H9 (cell line): Measurements from ENCODE around the gene SEC14L5. TPM values are rescaled to one million over a fixed set of nuclear protein-coding genes. Genes with fewer than 3 reads are reported as not detected.

Source experiments
- DNase-seq: peaks from one replicate; pipeline ENCODE4 v3.0.0-alpha.2; 2017
- H2AFZ ChIP-seq: one replicate; pipeline ENCODE4 v1.6.1; 2013; ENCODE audit warnings: mild to moderate bottlenecking, low read length, control low read depth, moderate library complexity
- H2AK5ac ChIP-seq: 2 replicates; pipeline ENCODE4 v1.6.1; 2013; ENCODE audit warnings: low read length, control low read depth, mixed read lengths; ENCODE audit not compliant: insufficient read length
- H2BK120ac ChIP-seq: one replicate; pipeline ENCODE4 v1.6.1; 2013; ENCODE audit warnings: low read depth, mild to moderate bottlenecking, low read length, control low read depth, inconsistent platforms; ENCODE audit not compliant: poor library complexity, severe bottlenecking
- H2BK12ac ChIP-seq: 2 replicates; pipeline ENCODE4 v1.6.1; 2013; ENCODE audit warnings: low read length, control low read depth, mixed read lengths, low read depth; ENCODE audit not compliant: insufficient read length
- H2BK15ac ChIP-seq: 2 replicates; pipeline ENCODE4 v1.6.1; 2013; ENCODE audit warnings: low read depth, low read length, control low read depth
- H2BK20ac ChIP-seq: one replicate; pipeline ENCODE4 v1.6.1; 2013; ENCODE audit warnings: low read depth, mild to moderate bottlenecking, low read length, control low read depth, inconsistent platforms; ENCODE audit not compliant: poor library complexity, severe bottlenecking
- H2BK5ac ChIP-seq: 2 replicates; pipeline ENCODE4 v1.6.1; 2013; ENCODE audit warnings: low read length, control low read depth, mixed read lengths; ENCODE audit not compliant: insufficient read length
- H3K14ac ChIP-seq: 2 replicates; pipeline ENCODE4 v1.6.1; 2013; ENCODE audit warnings: low read length, control low read depth; ENCODE audit not compliant: insufficient read depth
- H3K18ac ChIP-seq: 2 replicates; pipeline ENCODE4 v1.6.1; 2013; ENCODE audit warnings: low read depth, mild to moderate bottlenecking, mixed read lengths, low read length, control low read depth; ENCODE audit not compliant: insufficient read length
- H3K23ac ChIP-seq: 2 replicates; pipeline ENCODE4 v1.6.1; 2013; ENCODE audit warnings: low read length, control low read depth, mixed read lengths, low read depth; ENCODE audit not compliant: insufficient read length
- H3K23me2 ChIP-seq: 2 replicates; pipeline ENCODE4 v1.6.1; 2013; ENCODE audit warnings: low read depth, mild to moderate bottlenecking, mixed read lengths, low read length, control low read depth; ENCODE audit not compliant: insufficient read length, poor library complexity, severe bottlenecking
- H3K27ac ChIP-seq: 2 replicates; pipeline ENCODE4 v1.5.1; 2013; ENCODE audit warnings: low read length, control low read depth, mixed read lengths, low read depth; ENCODE audit not compliant: insufficient read length
- H3K27me3 ChIP-seq: 2 replicates; pipeline ENCODE4 v1.6.1; 2013; ENCODE audit warnings: low read length, control low read depth, inconsistent platforms; ENCODE audit not compliant: insufficient read depth
- H3K4ac ChIP-seq: 2 replicates; pipeline ENCODE4 v1.6.1; 2013; ENCODE audit warnings: low read depth, mild to moderate bottlenecking, control low read depth, inconsistent platforms, low read length, moderate library complexity
- H3K4me1 ChIP-seq: 2 replicates; pipeline ENCODE4 v1.6.1; 2013; ENCODE audit warnings: low read length, control low read depth, inconsistent platforms; ENCODE audit not compliant: insufficient read depth
- H3K4me2 ChIP-seq: 2 replicates; pipeline ENCODE4 v1.6.1; 2013; ENCODE audit warnings: low read length, control low read depth, mixed read lengths; ENCODE audit not compliant: insufficient read length, insufficient read depth
- H3K56ac ChIP-seq: 2 replicates; pipeline ENCODE4 v1.6.1; 2013; ENCODE audit warnings: low read depth, mild to moderate bottlenecking, mixed read lengths, low read length, control low read depth; ENCODE audit not compliant: insufficient read length
- H3K79me1 ChIP-seq: 2 replicates; pipeline ENCODE4 v1.6.1; 2013; ENCODE audit warnings: low read depth, mild to moderate bottlenecking, moderate library complexity, low read length, control low read depth, inconsistent platforms; ENCODE audit not compliant: insufficient read depth, poor library complexity, severe bottlenecking
- H3K79me2 ChIP-seq: 2 replicates; pipeline ENCODE4 v1.6.1; 2013; ENCODE audit warnings: low read length, control low read depth, inconsistent platforms; ENCODE audit not compliant: insufficient read depth
- H3K9ac ChIP-seq: 2 replicates; pipeline ENCODE4 v1.6.1; 2013; ENCODE audit warnings: low read length, control low read depth, mixed read lengths; ENCODE audit not compliant: insufficient read length; ENCODE audit errors: extremely low read depth
- H3K9me3 ChIP-seq: one replicate; pipeline ENCODE4 v1.6.1; 2013; ENCODE audit warnings: low read depth, low read length, inconsistent platforms; ENCODE audit not compliant: control insufficient read depth
- H3T11ph ChIP-seq: one replicate; pipeline ENCODE4 v1.6.1; 2013; ENCODE audit warnings: mild to moderate bottlenecking, low read length, control low read depth, inconsistent platforms
- H4K20me1 ChIP-seq: one replicate; pipeline ENCODE4 v1.6.1; 2013; ENCODE audit not compliant: control insufficient read depth, insufficient read length, insufficient read depth
- H4K5ac ChIP-seq: 2 replicates; pipeline ENCODE4 v1.6.1; 2013; ENCODE audit warnings: low read depth, mild to moderate bottlenecking, mixed read lengths, low read length, control low read depth; ENCODE audit not compliant: insufficient read length
- H4K8ac ChIP-seq: replicated peaks from 2 replicates; pipeline ENCODE4 v1.6.1; 2013; ENCODE audit warnings: low read length, control low read depth, mixed read lengths, low read depth; ENCODE audit not compliant: insufficient read length
- H4K91ac ChIP-seq: 2 replicates; pipeline ENCODE4 v1.6.1; 2013; ENCODE audit warnings: low read depth, mild to moderate bottlenecking, moderate library complexity, mixed read lengths, low read length, control low read depth; ENCODE audit not compliant: insufficient read length
- H3K27ac Mint-ChIP-seq, 3 experiments: 2 replicates in 2 of 3; 3 replicates in 1 of 3; pipeline ENCODE4 v1.8.0; 2020 to 2021; ENCODE audit warnings: mixed read lengths in 3 of 3, mild to moderate bottlenecking in 1 of 3, moderate library complexity in 1 of 3
- H3K27me3 Mint-ChIP-seq: 2 replicates; pipeline ENCODE4 v1.8.0; 2021; ENCODE audit warnings: low read depth, mild to moderate bottlenecking, moderate library complexity, mixed read lengths
- H3K36me3 Mint-ChIP-seq, 3 experiments: 2 replicates in 2 of 3; 3 replicates in 1 of 3; pipeline ENCODE4 v1.8.0; 2020 to 2021; ENCODE audit warnings: low read depth in 3 of 3, mixed read lengths in 3 of 3; ENCODE audit not compliant: insufficient read depth in 1 of 3
- H3K4me1 Mint-ChIP-seq, 2 experiments: 2 replicates each; pipeline ENCODE4 v1.8.0; 2020; ENCODE audit warnings: mixed read lengths in 2 of 2
- H3K4me3 Mint-ChIP-seq, 2 experiments: 2 replicates in 1 of 2; 3 replicates in 1 of 2; pipeline ENCODE4 v1.8.0; 2020 to 2021; ENCODE audit warnings: mild to moderate bottlenecking in 2 of 2, mixed read lengths in 2 of 2, moderate library complexity in 1 of 2
- H3K9me3 Mint-ChIP-seq, 2 experiments: 2 replicates in 1 of 2; 3 replicates in 1 of 2; pipeline ENCODE4 v1.8.0; 2020; ENCODE audit warnings: mild to moderate bottlenecking in 2 of 2, mixed read lengths in 2 of 2, moderate library complexity in 1 of 2
- CTCF ChIP-seq: fragments of 200-600 bp; sonication (generic); conservative IDR thresholded peaks from 3 replicates; pipeline ENCODE4 v1.8.0; 2021; ENCODE audit warnings: antibody characterized with exemption, mild to moderate bottlenecking
- WGBS: extraction: QIAGEN DNeasy Blood & Tissue Kit; methylation state at CpG from one replicate; pipeline ENCODE4 v1.1.7; 2013; ENCODE audit warnings: missing lambda C conversion rate, low lambda C conversion rate, mixed read lengths; ENCODE audit not compliant: insufficient read length; ENCODE audit errors: extremely low coverage; 5-methylcytosine and 5-hydroxymethylcytosine counted together
- total RNA-seq: library from RNA; stranded (reverse); gene quantifications from 2 replicates; pipeline ENCODE4 v1.2.1, GENCODE V29; 2021

Gene SEC14L5
- total RNA-seq, 1 experiment from 2014 or later: 4.1 TPM

DNA sequence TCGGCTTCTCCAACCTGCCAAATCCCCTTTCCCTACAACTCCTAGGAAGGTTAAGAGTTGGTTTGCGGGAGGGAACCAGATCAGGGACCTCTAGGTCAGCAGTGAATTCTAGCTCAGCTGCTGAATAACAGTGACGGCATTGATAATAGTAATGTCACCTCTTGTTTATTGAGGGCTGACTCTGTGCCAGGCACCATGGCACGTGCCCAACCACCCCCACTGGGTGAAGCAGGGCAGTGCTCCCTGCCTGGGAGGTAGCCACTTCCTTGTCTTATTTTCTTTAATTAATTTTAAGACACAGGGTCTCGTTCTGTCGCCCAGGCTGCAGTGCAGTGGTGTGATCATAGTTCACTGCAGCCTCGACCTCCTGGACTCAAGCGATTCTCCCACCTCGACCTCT, 15.6 kb upstream of the SEC14L5 start:
- Histone ChIP-seq H4K91ac (no peak overlapping the region), H3K27ac (no peak overlapping the region), H2BK20ac (no peak overlapping the region), H2BK5ac (no peak overlapping the region), H4K20me1 (no peaks in the 10 kb centered on the region), H2BK15ac (no peak overlapping the region), H3K27me3 (no peaks in the 10 kb centered on the region), H3K4me1 (peaks cover 6% of the 10 kb centered on the region), H3K79me1 (no peaks in the 10 kb centered on the region), H3K23me2 (no peaks in the 10 kb centered on the region), H3K23ac (no peak overlapping the region), H2AK5ac (no peak overlapping the region), H3K9me3 (no peaks in the 10 kb centered on the region), H3K14ac (no peak overlapping the region), H3K4ac (no peak overlapping the region), H3T11ph (no peak overlapping the region), H3K4me2 (no peak overlapping the region), H3K18ac (peak overlapping the region; percentile 45), H2BK12ac (no peak overlapping the region), H2BK120ac (no peak overlapping the region), H4K8ac (no peak overlapping the region), H3K56ac (no peak overlapping the region), H4K5ac (no peak overlapping the region), H3K79me2 (no peaks in the 10 kb centered on the region), H3K9ac (no peak overlapping the region), H2AFZ (no peak overlapping the region)
- peak overlapping the region in 2 of 3 experiments; percentile 89 to 96; a peak in 2 of 7 replicates for H3K27ac Mint-ChIP-seq
- peaks cover 1% of the 10 kb centered on the region for H3K27me3 Mint-ChIP-seq
- no peak for DNase-seq
- H3K4me1 Mint-ChIP-seq: peaks cover 42 to 44% of the 10 kb centered on the region in 2 experiments
- TF ChIP-seq CTCF: no peak
- no peak overlapping the region for H3K4me3 Mint-ChIP-seq
- no peaks in the 10 kb centered on the region; a peak in 1 of 5 replicates for H3K9me3 Mint-ChIP-seq
- H3K36me3 Mint-ChIP-seq: no peaks in the 10 kb centered on the region
- WGBS: no CpG with 5 or more reads among the region's 9 CpGs
